ENCODE data around the gene HEXA.
"Not testable (repeated sequence)": the region's sequence is repeated elsewhere in the genome, so short reads cannot be mapped to it uniquely, and the experiment has no call there.

HEXA gene

DNA sequence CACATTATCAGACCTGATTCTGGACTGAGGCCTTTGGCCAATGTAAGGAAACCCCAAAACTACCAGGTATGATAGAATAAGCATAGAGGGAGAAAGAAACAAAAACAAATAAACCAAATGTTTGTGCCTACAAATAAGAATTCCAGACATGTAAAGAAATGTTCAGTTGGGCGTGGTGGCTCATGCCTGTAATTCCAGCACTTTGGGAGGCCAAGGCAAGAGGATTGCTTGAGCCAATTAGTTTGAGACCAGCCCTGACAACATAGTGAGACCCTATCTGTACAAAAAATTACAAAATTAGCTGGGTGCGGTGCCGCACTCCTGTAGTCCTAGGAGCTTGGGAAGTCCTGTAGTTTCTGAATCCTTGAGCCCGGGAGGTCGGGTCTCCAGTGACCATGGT, 35.3 kb upstream of the HEXA start:
- no peaks in the 10 kb centered on the region for H3K9me3 ChIP-seq (ENCODE audit: insufficient read depth, low read length)
- no peaks in the 10 kb centered on the region for H3K4me1 ChIP-seq (ENCODE audit: insufficient read depth, insufficient read length)
- no peak overlapping the region for H3K9ac ChIP-seq (ENCODE audit: insufficient read length, low read depth)
- no peaks in the 10 kb centered on the region for H3K36me3 ChIP-seq (ENCODE audit: insufficient read depth, insufficient read length, low read length)
- H3K27me3 ChIP-seq (ENCODE audit: insufficient read depth, insufficient read length), result peaks cover 2% of the 10 kb centered on the region
- H3K4me3 ChIP-seq (ENCODE audit: insufficient read length, low read depth), result no peak overlapping the region
- no peak for DNase-seq (ENCODE audit: low read depth, low spot score)
- TF ChIP-seq YY1 (IDR thresholded peaks at IDR 0.05; ENCODE audit: insufficient read depth, insufficient read length), result no peak
- TF ChIP-seq SUZ12 (IDR thresholded peaks at IDR 0.05; ENCODE audit: extremely low read depth, insufficient read depth, insufficient read length), result no peak

DNA sequence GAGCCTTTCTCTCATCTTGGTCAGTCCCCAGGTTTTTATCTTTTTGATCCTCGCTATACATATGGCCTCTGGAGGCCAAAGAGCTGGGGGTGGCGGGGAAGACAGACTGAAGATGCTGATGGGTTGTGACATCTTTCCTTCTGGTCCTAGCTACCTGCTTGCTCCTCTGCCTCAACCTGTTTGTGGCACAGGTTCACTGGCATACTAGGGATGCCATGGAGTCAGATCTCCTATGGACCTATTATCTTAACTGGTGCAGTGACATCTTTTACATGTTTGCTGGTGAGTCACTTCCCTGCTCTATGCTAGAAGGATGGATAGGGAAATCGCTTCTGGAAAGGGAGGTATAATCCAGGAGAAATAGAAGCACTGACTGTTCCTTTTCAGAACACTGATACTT, 31.1 kb upstream of the HEXA start:
- H3K4me1 ChIP-seq (ENCODE audit: insufficient read depth, insufficient read length), result no peaks in the 10 kb centered on the region
- H3K36me3 ChIP-seq (ENCODE audit: insufficient read depth, insufficient read length, low read length), result no peaks in the 10 kb centered on the region
- H3K27me3 ChIP-seq (ENCODE audit: insufficient read depth, insufficient read length), result peaks cover 4% of the 10 kb centered on the region
- no peak for DNase-seq (ENCODE audit: low read depth, low spot score)
- H3K4me3 ChIP-seq (ENCODE audit: insufficient read length, low read depth), result no peak overlapping the region
- no peak overlapping the region for H3K9ac ChIP-seq (ENCODE audit: insufficient read length, low read depth)
- H3K9me3 ChIP-seq (ENCODE audit: insufficient read depth, low read length), result no peaks in the 10 kb centered on the region
- TF ChIP-seq ZNF274 (IDR thresholded peaks at IDR 0.05; ENCODE audit: low read depth, low read length) (no peak), SUZ12 (IDR thresholded peaks at IDR 0.05; ENCODE audit: extremely low read depth, insufficient read depth, insufficient read length) (no peak), YY1 (IDR thresholded peaks at IDR 0.05; ENCODE audit: insufficient read depth, insufficient read length) (no peak)

DNA sequence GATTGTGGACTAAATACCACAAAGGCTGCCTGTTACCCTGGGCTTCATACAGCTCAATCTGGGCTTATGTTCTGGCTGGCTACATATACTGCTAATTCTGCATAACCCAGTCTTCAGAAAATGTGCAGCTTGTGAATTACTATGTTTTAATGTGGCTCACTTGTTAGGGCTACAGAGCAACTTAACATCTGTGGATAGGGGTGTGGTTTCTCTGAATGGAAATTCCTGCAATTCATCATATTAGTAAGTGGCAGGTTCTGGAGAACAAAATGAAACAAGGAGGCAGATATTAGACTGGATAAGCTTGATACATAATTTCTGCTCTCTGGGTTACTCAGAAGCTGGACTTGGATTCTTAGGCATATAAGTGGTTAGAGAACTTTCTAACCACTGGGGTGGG, 29.0 kb upstream of the HEXA start:
- H3K4me3 ChIP-seq (ENCODE audit: insufficient read length, low read depth), result no peak overlapping the region
- H3K9ac ChIP-seq (ENCODE audit: insufficient read length, low read depth), result no peak overlapping the region
- no peaks in the 10 kb centered on the region for H3K4me1 ChIP-seq (ENCODE audit: insufficient read depth, insufficient read length)
- no peak for DNase-seq (ENCODE audit: low read depth, low spot score)
- no peaks in the 10 kb centered on the region for H3K9me3 ChIP-seq (ENCODE audit: insufficient read depth, low read length)
- TF ChIP-seq ZNF274 (IDR thresholded peaks at IDR 0.05; ENCODE audit: low read depth, low read length) (no peak), YY1 (IDR thresholded peaks at IDR 0.05; ENCODE audit: insufficient read depth, insufficient read length) (no peak), SUZ12 (IDR thresholded peaks at IDR 0.05; ENCODE audit: extremely low read depth, insufficient read depth, insufficient read length) (no peak)
- H3K36me3 ChIP-seq (ENCODE audit: insufficient read depth, insufficient read length, low read length), result no peaks in the 10 kb centered on the region
- H3K27me3 ChIP-seq (ENCODE audit: insufficient read depth, insufficient read length), result peaks cover 4% of the 10 kb centered on the region

- Histone ChIP-seq H3K4me1 (ENCODE audit: insufficient read depth, insufficient read length) (no peaks in the 10 kb centered on the region), H3K4me3 (ENCODE audit: insufficient read length, low read depth) (no peak overlapping the region), H3K9me3 (ENCODE audit: insufficient read depth, low read length) (no peaks in the 10 kb centered on the region), H3K9ac (ENCODE audit: insufficient read length, low read depth) (no peak overlapping the region), H3K36me3 (ENCODE audit: insufficient read depth, insufficient read length, low read length) (no peaks in the 10 kb centered on the region), H3K27me3 (ENCODE audit: insufficient read depth, insufficient read length) (peaks cover 4% of the 10 kb centered on the region)
- DNase-seq (ENCODE audit: low read depth, low spot score), result no peak
- TF ChIP-seq YY1 (IDR thresholded peaks at IDR 0.05; ENCODE audit: insufficient read depth, insufficient read length), result no peak
- TF ChIP-seq ZNF274 (IDR thresholded peaks at IDR 0.05; ENCODE audit: low read depth, low read length), result no peak
- TF ChIP-seq SUZ12 (IDR thresholded peaks at IDR 0.05; ENCODE audit: extremely low read depth, insufficient read depth, insufficient read length), result no peak
Measured at GRCh38 chr15:72404356-72404755, 28.5 kb upstream of the HEXA start.

DNA sequence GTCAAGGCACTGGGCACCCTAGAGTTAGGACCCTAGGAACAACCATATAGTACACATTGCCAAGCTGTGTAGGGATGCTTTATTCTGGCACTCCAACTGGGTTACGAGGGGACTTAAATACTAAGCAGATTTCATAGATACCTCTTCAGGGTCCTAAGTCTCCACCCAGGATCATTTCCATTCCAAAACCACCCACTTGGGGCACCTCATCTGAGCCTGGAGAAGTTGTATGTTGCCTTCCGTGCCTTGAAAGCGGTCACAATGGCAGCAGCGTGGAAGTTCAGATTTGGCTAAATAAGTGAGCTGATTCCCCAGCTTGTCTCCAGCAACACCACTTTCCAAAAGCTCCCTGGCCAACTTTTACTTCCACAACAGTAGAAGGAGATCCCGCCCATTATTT, 26.9 kb upstream of the HEXA start:
- Histone ChIP-seq H3K4me3 (ENCODE audit: insufficient read length, low read depth) (no peak overlapping the region), H3K4me1 (ENCODE audit: insufficient read depth, insufficient read length) (no peaks in the 10 kb centered on the region), H3K27me3 (ENCODE audit: insufficient read depth, insufficient read length) (peaks cover 9% of the 10 kb centered on the region), H3K9ac (ENCODE audit: insufficient read length, low read depth) (no peak overlapping the region), H3K9me3 (ENCODE audit: insufficient read depth, low read length) (no peaks in the 10 kb centered on the region), H3K36me3 (ENCODE audit: insufficient read depth, insufficient read length, low read length) (no peaks in the 10 kb centered on the region)
- no peak for DNase-seq (ENCODE audit: low read depth, low spot score)
- TF ChIP-seq YY1 (IDR thresholded peaks at IDR 0.05; ENCODE audit: insufficient read depth, insufficient read length), result no peak
- no peak for TF ChIP-seq ZNF274 (IDR thresholded peaks at IDR 0.05; ENCODE audit: low read depth, low read length)
- no peak for TF ChIP-seq SUZ12 (IDR thresholded peaks at IDR 0.05; ENCODE audit: extremely low read depth, insufficient read depth, insufficient read length)

DNA sequence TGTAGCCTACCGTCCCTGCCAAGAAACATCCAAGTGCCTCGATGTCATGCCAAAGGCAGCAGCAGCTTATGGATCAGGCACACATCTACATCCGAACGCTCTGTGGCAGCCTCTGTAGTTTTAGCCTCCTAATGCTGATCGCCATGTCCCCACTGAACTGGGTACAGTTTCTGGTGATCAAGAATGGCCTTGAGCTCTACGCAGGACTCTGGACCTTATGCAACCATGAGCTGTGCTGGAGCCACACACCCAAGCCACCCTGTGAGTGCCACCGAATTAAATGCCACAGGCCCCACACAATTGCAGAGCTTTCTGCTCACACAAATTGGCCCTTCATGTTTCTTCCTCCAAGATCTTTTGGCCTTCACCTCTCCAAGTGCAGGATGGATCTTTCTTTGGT, 22.8 kb upstream of the HEXA start:
- no peaks in the 10 kb centered on the region for H3K4me1 ChIP-seq (ENCODE audit: insufficient read depth, insufficient read length)
- DNase-seq (ENCODE audit: low read depth, low spot score), result no peak
- H3K36me3 ChIP-seq (ENCODE audit: insufficient read depth, insufficient read length, low read length), result no peaks in the 10 kb centered on the region
- peaks cover 14% of the 10 kb centered on the region for H3K27me3 ChIP-seq (ENCODE audit: insufficient read depth, insufficient read length)
- H3K9me3 ChIP-seq (ENCODE audit: insufficient read depth, low read length), result no peaks in the 10 kb centered on the region
- H3K4me3 ChIP-seq (ENCODE audit: insufficient read length, low read depth), result no peak overlapping the region
- H3K9ac ChIP-seq (ENCODE audit: insufficient read length, low read depth), result no peak overlapping the region
- TF ChIP-seq SUZ12 (IDR thresholded peaks at IDR 0.05; ENCODE audit: extremely low read depth, insufficient read depth, insufficient read length) (no peak), YY1 (IDR thresholded peaks at IDR 0.05; ENCODE audit: insufficient read depth, insufficient read length) (no peak), ZNF274 (IDR thresholded peaks at IDR 0.05; ENCODE audit: low read depth, low read length) (no peak)

DNA sequence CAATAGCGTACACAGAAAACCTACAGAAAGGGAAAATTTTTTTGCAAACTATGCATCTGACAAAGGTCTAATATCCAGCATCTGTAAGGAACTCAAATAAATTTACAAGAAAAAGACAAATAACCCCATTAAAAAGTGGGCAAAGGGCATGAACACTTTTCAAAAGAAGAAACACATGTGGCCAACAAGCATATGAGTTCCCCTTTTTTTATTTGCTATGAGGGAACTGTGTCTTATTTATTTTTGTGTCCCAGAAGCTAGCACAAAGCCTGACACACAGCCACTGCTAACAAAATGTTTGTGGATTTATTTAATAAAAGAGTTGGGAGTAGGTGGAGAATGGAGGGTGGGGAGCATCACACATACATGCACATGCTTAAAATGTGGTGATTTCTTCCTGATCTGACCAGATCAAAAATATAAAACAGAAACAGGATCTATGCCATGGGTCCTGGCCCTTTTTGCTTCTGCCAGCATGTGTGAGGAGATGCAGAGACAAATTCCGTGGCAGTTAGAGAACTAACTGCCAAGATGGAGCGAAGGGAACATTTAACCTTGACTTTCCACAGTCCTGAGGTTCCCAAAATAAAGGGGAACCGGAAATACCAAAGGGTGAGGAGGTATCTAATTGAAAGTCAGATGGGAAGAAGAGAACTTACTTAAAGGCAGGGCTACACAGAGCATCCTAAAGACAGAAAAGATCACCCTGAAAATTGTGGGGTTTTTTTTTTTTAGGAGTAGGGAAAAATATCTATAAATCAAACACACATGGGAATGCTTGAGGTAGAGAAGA, 22.2 kb upstream of the HEXA start, which contains the start of gene TMEM202:
TMEM202 (plus strand) TSS at position 510 of the 793 bp plus-strand sequence; CDS start at position 532, 22 bp downstream.
- Histone ChIP-seq H3K4me1 (ENCODE audit: insufficient read depth, insufficient read length) (no peaks in the 10 kb centered on the region), H3K9ac (ENCODE audit: insufficient read length, low read depth) (no peak within 1 kb of the TSS), H3K9me3 (ENCODE audit: insufficient read depth, low read length) (no peaks in the 10 kb centered on the region), H3K27me3 (ENCODE audit: insufficient read depth, insufficient read length) (peaks cover 12% of the 10 kb centered on the region), H3K4me3 (ENCODE audit: insufficient read length, low read depth) (no peak within 1 kb of the TSS), H3K36me3 (ENCODE audit: insufficient read depth, insufficient read length, low read length) (no peaks in the 10 kb centered on the region)
- no peak for TF ChIP-seq YY1 (IDR thresholded peaks at IDR 0.05; ENCODE audit: insufficient read depth, insufficient read length)
- no peak for TF ChIP-seq ZNF274 (IDR thresholded peaks at IDR 0.05; ENCODE audit: low read depth, low read length)
- no peak for TF ChIP-seq SUZ12 (IDR thresholded peaks at IDR 0.05; ENCODE audit: extremely low read depth, insufficient read depth, insufficient read length)
- DNase-seq (ENCODE audit: low read depth, low spot score), result no peak

GRCh38 chr15:72396331-72396730, 20.5 kb upstream of the HEXA start:
- not testable (repeated sequence) for H3K4me3 ChIP-seq (ENCODE audit: insufficient read length, low read depth); DNase-seq (ENCODE audit: low read depth, low spot score); H3K4me1 ChIP-seq (ENCODE audit: insufficient read depth, insufficient read length); H3K36me3 ChIP-seq (ENCODE audit: insufficient read depth, insufficient read length, low read length); H3K9ac ChIP-seq (ENCODE audit: insufficient read length, low read depth); H3K9me3 ChIP-seq (ENCODE audit: insufficient read depth, low read length)
- peaks cover 12% of the 10 kb centered on the region for H3K27me3 ChIP-seq (ENCODE audit: insufficient read depth, insufficient read length)

All from NT2/D1 (cell line).